ENCODE measurements around the gene KCNH1. TPM values are rescaled to one million over a fixed set of nuclear protein-coding genes. Genes with fewer than 3 reads are reported as not detected.
A peak's percentile ranks its signal among the peaks of the same experiment; 100 is the strongest.
"Not testable (repeated sequence)": the region's sequence is repeated elsewhere in the genome, so short reads cannot be mapped to it uniquely, and the experiment has no call there.

Gene KCNH1
- total RNA-seq, 1 donor from 2014 or later, result 2.4 TPM

- no peaks in the 10 kb centered on the region for H3K9me3 Mint-ChIP-seq
- no peak overlapping the region for H3K4me3 Mint-ChIP-seq
- peaks cover 7% of the 10 kb centered on the region for H3K27me3 Mint-ChIP-seq
- no peaks in the 10 kb centered on the region for H3K36me3 Mint-ChIP-seq
- no peak overlapping the region for H3K27ac Mint-ChIP-seq
- no peak for DNase-seq (ENCODE audit: extremely low spot score, unreplicated experiment)
- TF ChIP-seq, protein P1, sequence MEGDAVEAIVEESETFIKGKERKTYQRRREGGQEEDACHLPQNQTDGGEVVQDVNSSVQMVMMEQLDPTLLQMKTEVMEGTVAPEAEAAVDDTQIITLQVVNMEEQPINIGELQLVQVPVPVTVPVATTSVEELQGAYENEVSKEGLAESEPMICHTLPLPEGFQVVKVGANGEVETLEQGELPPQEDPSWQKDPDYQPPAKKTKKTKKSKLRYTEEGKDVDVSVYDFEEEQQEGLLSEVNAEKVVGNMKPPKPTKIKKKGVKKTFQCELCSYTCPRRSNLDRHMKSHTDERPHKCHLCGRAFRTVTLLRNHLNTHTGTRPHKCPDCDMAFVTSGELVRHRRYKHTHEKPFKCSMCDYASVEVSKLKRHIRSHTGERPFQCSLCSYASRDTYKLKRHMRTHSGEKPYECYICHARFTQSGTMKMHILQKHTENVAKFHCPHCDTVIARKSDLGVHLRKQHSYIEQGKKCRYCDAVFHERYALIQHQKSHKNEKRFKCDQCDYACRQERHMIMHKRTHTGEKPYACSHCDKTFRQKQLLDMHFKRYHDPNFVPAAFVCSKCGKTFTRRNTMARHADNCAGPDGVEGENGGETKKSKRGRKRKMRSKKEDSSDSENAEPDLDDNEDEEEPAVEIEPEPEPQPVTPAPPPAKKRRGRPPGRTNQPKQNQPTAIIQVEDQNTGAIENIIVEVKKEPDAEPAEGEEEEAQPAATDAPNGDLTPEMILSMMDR (conservative IDR thresholded peaks at IDR 0.05), result no peak
- H3K4me1 Mint-ChIP-seq (ENCODE audit: unreplicated experiment), result no peaks in the 10 kb centered on the region
Measured at GRCh38 chr1:210978974-210979354, 155.0 kb downstream of the KCNH1 start.

DNA sequence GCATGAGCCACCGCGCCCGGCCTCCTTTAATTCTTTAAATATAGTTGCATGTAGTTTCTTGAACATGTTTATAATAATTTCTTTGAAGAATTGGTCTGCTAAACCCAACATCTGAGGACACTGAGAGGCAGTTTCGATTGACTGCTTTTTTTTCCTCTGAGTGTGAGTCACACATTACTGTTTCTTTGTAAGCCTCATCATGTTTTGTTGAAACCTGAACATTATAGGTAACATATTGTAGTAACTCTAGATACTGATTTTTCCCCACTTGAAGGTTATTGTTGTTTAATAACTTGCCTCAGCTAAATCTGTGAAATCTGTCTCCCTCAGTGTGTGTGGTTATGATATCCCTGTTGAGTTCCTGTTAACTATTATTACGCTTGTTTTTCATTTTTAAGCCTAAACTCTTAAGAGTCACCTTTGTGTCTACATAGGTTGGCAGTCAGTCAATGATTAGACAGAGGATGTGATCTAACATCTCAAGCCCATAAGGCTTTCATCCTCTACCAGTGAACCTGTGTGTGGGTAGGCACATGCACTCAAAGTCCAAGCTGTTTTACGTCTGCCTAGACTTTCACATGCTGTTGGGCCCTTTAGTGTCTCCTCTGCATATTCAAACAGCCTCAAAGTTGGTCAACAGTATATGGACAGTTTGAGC, 155.5 kb downstream of the KCNH1 start:
- TF ChIP-seq, protein P1 (conservative IDR thresholded peaks at IDR 0.05), result no peak
- Mint-ChIP-seq H3K4me3 (no peak overlapping the region), H3K27me3 (peaks cover 8% of the 10 kb centered on the region), H3K36me3 (no peaks in the 10 kb centered on the region), H3K9me3 (no peaks in the 10 kb centered on the region), H3K27ac (no peak overlapping the region), H3K4me1 (ENCODE audit: unreplicated experiment) (no peaks in the 10 kb centered on the region)
- no peak for DNase-seq (ENCODE audit: extremely low spot score, unreplicated experiment)

DNA sequence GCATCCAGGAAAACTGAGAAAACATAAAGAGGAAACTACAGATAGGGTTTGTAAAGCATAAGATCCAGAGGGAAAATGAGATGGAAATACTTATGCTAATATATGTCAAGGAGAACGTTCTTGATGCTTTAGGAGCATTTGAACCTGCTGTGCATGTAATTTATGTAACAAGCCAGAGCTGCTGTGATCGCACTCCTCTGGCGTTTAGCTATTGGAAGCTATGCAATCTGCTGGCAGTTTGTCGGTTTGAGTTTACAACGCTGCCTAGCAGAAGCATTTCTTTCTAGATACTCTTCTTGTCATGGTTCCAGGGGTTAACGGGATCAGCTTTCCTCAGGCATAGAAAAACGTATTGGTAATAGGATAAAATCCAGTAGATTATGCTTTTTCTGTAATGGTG, 182.7 kb downstream of the KCNH1 start:
- Mint-ChIP-seq H3K4me1 (ENCODE audit: unreplicated experiment) (no peaks in the 10 kb centered on the region), H3K27ac (no peak overlapping the region), H3K36me3 (no peaks in the 10 kb centered on the region), H3K27me3 (peaks cover 13% of the 10 kb centered on the region), H3K4me3 (no peak overlapping the region), H3K9me3 (no peaks in the 10 kb centered on the region)
- TF ChIP-seq, protein P1 (conservative IDR thresholded peaks at IDR 0.05), result no peak
- no peak for DNase-seq (ENCODE audit: extremely low spot score, unreplicated experiment)

GRCh38 chr1:210949940-210950546, 183.9 kb downstream of the KCNH1 start:
- H3K27ac Mint-ChIP-seq; H3K9me3 Mint-ChIP-seq; H3K4me1 Mint-ChIP-seq (ENCODE audit: unreplicated experiment); H3K4me3 Mint-ChIP-seq; DNase-seq (ENCODE audit: extremely low spot score, unreplicated experiment); H3K36me3 Mint-ChIP-seq: not testable (repeated sequence)
- H3K27me3 Mint-ChIP-seq, result peaks cover 13% of the 10 kb centered on the region
- TF ChIP-seq, protein P1 (conservative IDR thresholded peaks at IDR 0.05), result peak; percentile 71

DNA sequence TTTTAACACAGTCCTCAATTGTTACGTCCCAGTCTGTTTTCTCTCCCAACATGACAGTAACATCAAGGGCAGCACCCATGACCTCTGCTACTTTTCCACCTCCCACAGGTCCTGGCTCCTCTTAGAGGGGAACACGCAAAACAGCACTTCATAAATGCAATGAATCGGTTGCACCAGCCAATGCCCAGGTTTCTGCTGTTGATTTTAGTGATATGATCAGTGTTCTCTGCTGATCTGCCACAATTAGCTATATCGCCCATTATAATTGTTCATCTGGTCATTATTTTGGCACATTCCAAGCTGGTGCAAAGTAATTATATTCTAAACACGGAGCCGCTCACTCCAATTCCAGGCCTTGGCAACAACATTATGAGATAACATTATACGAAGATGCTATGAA, 184.5 kb downstream of the KCNH1 start:
- Mint-ChIP-seq H3K27ac (no peak overlapping the region), H3K9me3 (no peaks in the 10 kb centered on the region), H3K4me3 (no peak overlapping the region), H3K27me3 (peaks cover 13% of the 10 kb centered on the region), H3K36me3 (no peaks in the 10 kb centered on the region), H3K4me1 (ENCODE audit: unreplicated experiment) (no peaks in the 10 kb centered on the region)
- TF ChIP-seq, protein P1 (conservative IDR thresholded peaks at IDR 0.05), result no peak
- no peak for DNase-seq (ENCODE audit: extremely low spot score, unreplicated experiment)

All from type B pancreatic cell (in vitro differentiated cells).